Ishikawa (cell line): ENCODE measurements around the gene GCC2.

ENCODE experiments used
- CEBPB ChIP-seq: IDR thresholded peaks from 2 replicates; pipeline ENCODE4 v1.6.1; 2012
- CREB1 ChIP-seq: IDR thresholded peaks from 2 replicates; pipeline ENCODE4 v1.6.1; 2012; ENCODE audit warnings: low read depth
- EP300 ChIP-seq: IDR thresholded peaks from 2 replicates; pipeline ENCODE4 v1.6.1; 2012; ENCODE audit warnings: borderline replicate concordance
- FOXM1 ChIP-seq: IDR thresholded peaks from 2 replicates; pipeline ENCODE4 v1.6.1; 2012; ENCODE audit warnings: low read depth, borderline replicate concordance
- NFIC ChIP-seq: IDR thresholded peaks from 2 replicates; pipeline ENCODE4 v1.6.1; 2012
- RAD21 ChIP-seq: IDR thresholded peaks from 2 replicates; pipeline ENCODE4 v1.6.1; 2012; ENCODE audit warnings: low read depth
- TAF1 ChIP-seq: IDR thresholded peaks from 2 replicates; pipeline ENCODE4 v1.6.1; 2012; ENCODE audit warnings: low read depth, mild to moderate bottlenecking
- TCF12 ChIP-seq: IDR thresholded peaks from 2 replicates; pipeline ENCODE4 v1.6.1; 2012; ENCODE audit warnings: low read depth
- TEAD4 ChIP-seq: IDR thresholded peaks from 2 replicates; pipeline ENCODE4 v1.6.1; 2012
- YY1 ChIP-seq: IDR thresholded peaks from 2 replicates; pipeline ENCODE4 v1.6.1; 2012; ENCODE audit warnings: low read depth
- ZBTB7A ChIP-seq: IDR thresholded peaks from 2 replicates; pipeline ENCODE4 v1.6.1; 2012; ENCODE audit warnings: low read depth
- TF ChIP-seq, protein P1 (sequence below): IDR thresholded peaks from 2 replicates; pipeline ENCODE4 v1.6.1; 2012
- TF ChIP-seq, protein P2 (sequence below): IDR thresholded peaks from 2 replicates; pipeline ENCODE4 v1.6.1; 2012; ENCODE audit warnings: low read depth, mild to moderate bottlenecking
- TF ChIP-seq, protein P3 (sequence below): IDR thresholded peaks from 2 replicates; pipeline ENCODE4 v1.6.1; 2012

DNA sequence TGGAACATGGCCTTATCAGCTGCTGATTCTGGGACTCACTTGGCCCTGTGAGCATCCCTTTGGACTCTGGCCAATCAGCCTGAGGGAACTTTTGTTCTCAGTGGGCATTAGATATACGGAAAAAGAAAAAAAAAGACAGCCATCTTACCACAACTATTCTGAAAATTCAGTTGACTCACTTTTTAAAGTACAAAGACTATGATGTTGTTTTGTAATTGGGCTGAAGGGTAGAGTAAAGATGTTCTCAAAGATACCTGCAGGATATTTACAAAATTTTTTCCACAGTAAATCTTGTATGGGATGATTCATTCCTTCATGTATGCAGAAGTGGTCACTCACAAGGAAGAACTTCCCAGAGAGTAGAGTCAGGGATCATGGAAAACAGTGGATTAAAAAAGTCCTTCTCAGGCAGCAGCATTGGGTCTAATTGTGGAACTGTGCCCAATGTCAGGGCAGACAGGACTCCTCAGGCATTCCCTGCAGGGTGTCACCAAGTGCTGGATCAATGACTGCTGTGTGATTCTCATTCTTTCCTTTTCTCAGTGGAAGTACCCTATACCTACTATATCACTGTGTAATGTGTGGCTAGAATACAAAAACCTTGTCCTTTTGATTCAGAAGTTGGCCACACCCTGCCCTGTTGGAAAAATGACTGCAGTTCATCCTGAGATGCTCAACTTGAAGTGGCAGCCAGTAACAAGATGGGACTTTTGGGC is 35.9 kb upstream of the GCC2 start:
- TF ChIP-seq TCF12 (no peak), CEBPB (no peak), CREB1 (no peak), TAF1 (no peak), NFIC (no peak), RAD21 (no peak), EP300 (no peak), YY1 (no peak), TEAD4 (no peak), FOXM1 (no peak), ZBTB7A (no peak)
- TF ChIP-seq, protein P1, sequence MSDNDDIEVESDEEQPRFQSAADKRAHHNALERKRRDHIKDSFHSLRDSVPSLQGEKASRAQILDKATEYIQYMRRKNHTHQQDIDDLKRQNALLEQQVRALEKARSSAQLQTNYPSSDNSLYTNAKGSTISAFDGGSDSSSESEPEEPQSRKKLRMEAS: no peak
- TF ChIP-seq, protein P2, sequence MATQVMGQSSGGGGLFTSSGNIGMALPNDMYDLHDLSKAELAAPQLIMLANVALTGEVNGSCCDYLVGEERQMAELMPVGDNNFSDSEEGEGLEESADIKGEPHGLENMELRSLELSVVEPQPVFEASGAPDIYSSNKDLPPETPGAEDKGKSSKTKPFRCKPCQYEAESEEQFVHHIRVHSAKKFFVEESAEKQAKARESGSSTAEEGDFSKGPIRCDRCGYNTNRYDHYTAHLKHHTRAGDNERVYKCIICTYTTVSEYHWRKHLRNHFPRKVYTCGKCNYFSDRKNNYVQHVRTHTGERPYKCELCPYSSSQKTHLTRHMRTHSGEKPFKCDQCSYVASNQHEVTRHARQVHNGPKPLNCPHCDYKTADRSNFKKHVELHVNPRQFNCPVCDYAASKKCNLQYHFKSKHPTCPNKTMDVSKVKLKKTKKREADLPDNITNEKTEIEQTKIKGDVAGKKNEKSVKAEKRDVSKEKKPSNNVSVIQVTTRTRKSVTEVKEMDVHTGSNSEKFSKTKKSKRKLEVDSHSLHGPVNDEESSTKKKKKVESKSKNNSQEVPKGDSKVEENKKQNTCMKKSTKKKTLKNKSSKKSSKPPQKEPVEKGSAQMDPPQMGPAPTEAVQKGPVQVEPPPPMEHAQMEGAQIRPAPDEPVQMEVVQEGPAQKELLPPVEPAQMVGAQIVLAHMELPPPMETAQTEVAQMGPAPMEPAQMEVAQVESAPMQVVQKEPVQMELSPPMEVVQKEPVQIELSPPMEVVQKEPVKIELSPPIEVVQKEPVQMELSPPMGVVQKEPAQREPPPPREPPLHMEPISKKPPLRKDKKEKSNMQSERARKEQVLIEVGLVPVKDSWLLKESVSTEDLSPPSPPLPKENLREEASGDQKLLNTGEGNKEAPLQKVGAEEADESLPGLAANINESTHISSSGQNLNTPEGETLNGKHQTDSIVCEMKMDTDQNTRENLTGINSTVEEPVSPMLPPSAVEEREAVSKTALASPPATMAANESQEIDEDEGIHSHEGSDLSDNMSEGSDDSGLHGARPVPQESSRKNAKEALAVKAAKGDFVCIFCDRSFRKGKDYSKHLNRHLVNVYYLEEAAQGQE: no peak
- TF ChIP-seq, protein P3, sequence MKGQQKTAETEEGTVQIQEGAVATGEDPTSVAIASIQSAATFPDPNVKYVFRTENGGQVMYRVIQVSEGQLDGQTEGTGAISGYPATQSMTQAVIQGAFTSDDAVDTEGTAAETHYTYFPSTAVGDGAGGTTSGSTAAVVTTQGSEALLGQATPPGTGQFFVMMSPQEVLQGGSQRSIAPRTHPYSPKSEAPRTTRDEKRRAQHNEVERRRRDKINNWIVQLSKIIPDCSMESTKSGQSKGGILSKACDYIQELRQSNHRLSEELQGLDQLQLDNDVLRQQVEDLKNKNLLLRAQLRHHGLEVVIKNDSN: no peak
